HG02870 (cell line): ENCODE measurements around the gene MACROH2A1.
A peak's percentile ranks its signal among the peaks of the same experiment; 100 is the strongest.
"Not testable (repeated sequence)": the region's sequence is repeated elsewhere in the genome, so short reads cannot be mapped to it uniquely, and the experiment has no call there.

Source experiments
- ATAC-seq: cut with Tn5 transposase; IDR thresholded peaks from one replicate; pipeline ENCODE4 v1.9.1; 2021; ENCODE audit warnings: mild to moderate bottlenecking, moderate library complexity; ENCODE audit not compliant: unreplicated experiment

MACROH2A1 gene

GRCh38 chr5:135379046-135379654, 19.9 kb downstream of the MACROH2A1 start:
- no peak for ATAC-seq

GRCh38 chr5:135377751-135378680, 21.0 kb downstream of the MACROH2A1 start:
- no peak for ATAC-seq

GRCh38 chr5:135376961-135377624, 21.9 kb downstream of the MACROH2A1 start:
- peak; percentile 92 for ATAC-seq

- ATAC-seq = no peak
Measured at GRCh38 chr5:135375040-135375793, 23.8 kb downstream of the MACROH2A1 start.

- ATAC-seq = no peak
Measured at GRCh38 chr5:135373736-135374515, 25.1 kb downstream of the MACROH2A1 start.

- no peak for ATAC-seq
Measured at GRCh38 chr5:135372654-135373381, 26.2 kb downstream of the MACROH2A1 start.

GRCh38 chr5:135371622-135372232, 27.3 kb downstream of the MACROH2A1 start:
- ATAC-seq = no peak

GRCh38 chr5:135369952-135370351, 29.1 kb downstream of the MACROH2A1 start:
- no peak for ATAC-seq

- ATAC-seq = no peak
Measured at GRCh38 chr5:135367554-135367953, 31.5 kb downstream of the MACROH2A1 start.

GRCh38 chr5:135367076-135367475, 32.0 kb downstream of the MACROH2A1 start:
- ATAC-seq = no peak

GRCh38 chr5:135365281-135365680, 33.8 kb downstream of the MACROH2A1 start:
- ATAC-seq = no peak

- ATAC-seq = no peak
Measured at GRCh38 chr5:135364421-135365262, 34.4 kb downstream of the MACROH2A1 start.

- ATAC-seq = not testable (repeated sequence)
Measured at GRCh38 chr5:135363342-135363741, 35.7 kb downstream of the MACROH2A1 start.

GRCh38 chr5:135362102-135362501, 36.9 kb downstream of the MACROH2A1 start:
- no peak for ATAC-seq

GRCh38 chr5:135360278-135361274, 38.5 kb downstream of the MACROH2A1 start:
- ATAC-seq = no peak

GRCh38 chr5:135359374-135360165, 39.5 kb downstream of the MACROH2A1 start:
- ATAC-seq = no peak
